ENCODE results near the gene SULT1E1. TPM values are rescaled to one million over a fixed set of nuclear protein-coding genes. Genes with fewer than 3 reads are reported as not detected.

Gene SULT1E1
- total RNA-seq, 4 donors from 2014 or later: not detected

- intact Hi-C loops (cut with DNase I): no loop called here
- WGBS, 2 donors: 59 to 66% methylated on average over 3 of the region's 3 CpGs
Measured at GRCh38 chr4:69849297-69849696, 10.6 kb downstream of the SULT1E1 start.

GRCh38 chr4:69848028-69848427, 11.9 kb downstream of the SULT1E1 start:
- TF ChIP-seq POLR2A (IDR thresholded peaks at IDR 0.05) (no peak), CTCF (IDR thresholded peaks at IDR 0.05) (no peak)
- H3K27ac ChIP-seq: no peak overlapping the region
- H3K9me3 ChIP-seq: no peaks in the 10 kb centered on the region
- no peaks in the 10 kb centered on the region for H3K36me3 ChIP-seq
- no peak for DNase-seq
- no peak overlapping the region for H3K4me3 ChIP-seq (replicated peaks in 1 of 3)
- no peaks in the 10 kb centered on the region for H3K27me3 ChIP-seq
- intact Hi-C loops (cut with DNase I): no loop called here
- H3K4me1 ChIP-seq: no peaks in the 10 kb centered on the region
- WGBS, 2 donors: 79 to 82% methylated on average over 1 of the region's 1 CpG

More at GRCh38 chr4:69849297-69849696, 10.6 kb downstream of the SULT1E1 start:
- no peak for DNase-seq
- Histone ChIP-seq H3K27ac (no peak overlapping the region), H3K4me1 (no peaks in the 10 kb centered on the region), H3K9me3 (no peaks in the 10 kb centered on the region), H3K36me3 (no peaks in the 10 kb centered on the region), H3K27me3 (no peaks in the 10 kb centered on the region), H3K4me3 (replicated peaks in 1 of 3) (no peak overlapping the region)
- TF ChIP-seq POLR2A (IDR thresholded peaks at IDR 0.05) (no peak), CTCF (IDR thresholded peaks at IDR 0.05) (no peak)

GRCh38 chr4:69843932-69844331, 16.0 kb downstream of the SULT1E1 start:
- H3K27me3 ChIP-seq: no peaks in the 10 kb centered on the region
- TF ChIP-seq POLR2A (IDR thresholded peaks at IDR 0.05) (no peak), CTCF (IDR thresholded peaks at IDR 0.05) (no peak)
- intact Hi-C loops (cut with DNase I): no loop called here

GRCh38 chr4:69843301-69843700, 16.6 kb downstream of the SULT1E1 start:
- H3K27me3 ChIP-seq: no peaks in the 10 kb centered on the region
- 0% methylated on average over 1 of the region's 1 CpG for whole genome bisulfite sequencing, 2 donors
- no peak for DNase-seq

More at GRCh38 chr4:69843932-69844331, 16.0 kb downstream of the SULT1E1 start:
- Histone ChIP-seq H3K9me3 (no peaks in the 10 kb centered on the region), H3K4me1 (no peaks in the 10 kb centered on the region), H3K4me3 (replicated peaks in 1 of 3) (no peak overlapping the region), H3K36me3 (no peaks in the 10 kb centered on the region), H3K27ac (no peak overlapping the region)
- DNase-seq: no peak
- WGBS, 2 donors: 80 to 81% methylated on average over 4 of the region's 4 CpGs

GRCh38 chr4:69838977-69839376, 21.0 kb downstream of the SULT1E1 start:
- Histone ChIP-seq H3K4me3 (replicated peaks in 1 of 3) (no peak overlapping the region), H3K36me3 (no peaks in the 10 kb centered on the region), H3K4me1 (no peaks in the 10 kb centered on the region), H3K27me3 (no peaks in the 10 kb centered on the region), H3K9me3 (no peaks in the 10 kb centered on the region), H3K27ac (no peak overlapping the region)
- DNase-seq: no peak
- TF ChIP-seq CTCF (IDR thresholded peaks at IDR 0.05): no peak
- TF ChIP-seq POLR2A (IDR thresholded peaks at IDR 0.05): no peak
- intact Hi-C loops (cut with DNase I): no loop called here
- WGBS, 2 donors: 86 to 92% methylated on average over 2 of the region's 2 CpGs

More at GRCh38 chr4:69843301-69843700, 16.6 kb downstream of the SULT1E1 start:
- TF ChIP-seq CTCF (IDR thresholded peaks at IDR 0.05): no peak
- TF ChIP-seq POLR2A (IDR thresholded peaks at IDR 0.05): no peak
- no peaks in the 10 kb centered on the region for H3K9me3 ChIP-seq
- no peak overlapping the region for H3K4me3 ChIP-seq (replicated peaks in 1 of 3)
- intact Hi-C loops (cut with DNase I): no loop called here
- H3K27ac ChIP-seq: no peak overlapping the region
- no peaks in the 10 kb centered on the region for H3K4me1 ChIP-seq
- H3K36me3 ChIP-seq: no peaks in the 10 kb centered on the region
